GM12801 (cell line): Measurements from ENCODE around the gene ASPG.

Experiments
- CTCF ChIP-seq: IDR thresholded peaks from one replicate; pipeline ENCODE4 v1.5.1; 2011; ENCODE audit warnings: control low read depth; ENCODE audit not compliant: insufficient read length; ENCODE audit errors: extremely low read depth

The ASPG gene

GRCh38 chr14:104064003-104064402 is 21.5 kb upstream of the ASPG start:
- no peak for TF ChIP-seq CTCF

GRCh38 chr14:104066279-104066678 is 19.2 kb upstream of the ASPG start:
- no peak for TF ChIP-seq CTCF

- TF ChIP-seq CTCF: no peak
Observed at GRCh38 chr14:104066719-104067295, 18.7 kb upstream of the ASPG start.

- TF ChIP-seq CTCF: no peak
Observed at GRCh38 chr14:104069541-104069940, 16.0 kb upstream of the ASPG start.

GRCh38 chr14:104072586-104072985 is 12.9 kb upstream of the ASPG start:
- TF ChIP-seq CTCF: no peak

- TF ChIP-seq CTCF: no peak
Observed at GRCh38 chr14:104073764-104074163, 11.7 kb upstream of the ASPG start.

- TF ChIP-seq CTCF: no peak
Observed at GRCh38 chr14:104075530-104076151, 9.9 kb upstream of the ASPG start.
